B cell (primary cell): Measurements from ENCODE around the gene COQ8A. TPM values are rescaled to one million over a fixed set of nuclear protein-coding genes. Genes with fewer than 3 reads are reported as not detected.

Experiments
- ATAC-seq: fragments of 200-7000 bp; cut with Tn5 transposase; one replicate; pipeline ENCODE4 v1.10.0; 2021; ENCODE audit warnings: low read depth, mild to moderate bottlenecking, moderate number of reproducible peaks, moderate library complexity
- CTCF ChIA-PET: fragments of 350-600 bp; sonication (Branson Sonifier 250); formaldehyde crosslinking; loops from one replicate; lab custom pipeline; 2021; ENCODE audit warnings: antibody characterized with exemption, inconsistent platforms; lab: Charles Lee
- POLR2A ChIA-PET: fragments of 350-600 bp; sonication (Branson Sonifier 250); formaldehyde crosslinking; loops from one replicate; lab custom pipeline; 2021; ENCODE audit warnings: antibody characterized with exemption; lab: Charles Lee
- DNase-seq: peaks from one replicate; pipeline ENCODE4 v3.0.0; 2013
- H2AFZ ChIP-seq: 2 replicates; pipeline ENCODE4 v1.6.1; 2012; ENCODE audit warnings: mild to moderate bottlenecking, low read depth, low read length; ENCODE audit not compliant: insufficient read depth, poor library complexity, severe bottlenecking
- H3K27ac ChIP-seq, 2 donors: 1 replicate in 1 of 2; 2 replicates in 1 of 2; pipeline ENCODE4 v1.5.1; 2012 to 2013; ENCODE audit warnings: low read length in 2 of 2, mild to moderate bottlenecking in 2 of 2, moderate library complexity in 1 of 2
- H3K27me3 ChIP-seq, 4 experiments: fragments of 200-600 bp in 1 of 4; sonication (generic) in 1 of 4; replicated peaks in 1 of 4; 1 replicate in 2 of 4; 2 replicates in 2 of 4; pipeline versions ENCODE4 v1.6.1 to v1.7.0; 2013 to 2016; ENCODE audit warnings: low read length in 3 of 4, mild to moderate bottlenecking in 2 of 4, mixed read lengths in 1 of 4, moderate library complexity in 1 of 4; ENCODE audit not compliant: insufficient read depth in 4 of 4, control insufficient read depth in 3 of 4; ENCODE audit errors: control extremely low read depth in 1 of 4
- H3K36me3 ChIP-seq, 2 experiments: replicated peaks in 1 of 2; 1 replicate in 1 of 2; 2 replicates in 1 of 2; pipeline versions ENCODE4 v1.6.1 to v1.7.1; 2013; ENCODE audit warnings: low read length in 1 of 2; ENCODE audit not compliant: insufficient read depth in 2 of 2, control insufficient read depth in 1 of 2; ENCODE audit errors: control extremely low read depth in 1 of 2, extremely low read depth in 1 of 2
- H3K4me1 ChIP-seq, 2 donors: fragments of 200-600 bp in 1 of 2; sonication (generic) in 1 of 2; 1 replicate in 1 of 2; 2 replicates in 1 of 2; pipeline versions ENCODE4 v1.5.1 to v1.6.1; 2013 to 2017; ENCODE audit warnings: low read length in 2 of 2; ENCODE audit not compliant: control insufficient read depth in 2 of 2, insufficient read depth in 2 of 2
- H3K4me2 ChIP-seq: replicated peaks from 2 replicates; pipeline ENCODE3; 2012; ENCODE audit warnings: mild to moderate bottlenecking, low read depth, low read length; ENCODE audit not compliant: poor library complexity, severe bottlenecking
- H3K4me3 ChIP-seq, 5 experiments: fragments of 200-600 bp in 1 of 5; sonication (generic) in 1 of 5; 1 replicate in 3 of 5; 2 replicates in 2 of 5; pipeline versions ENCODE4 v1.5.1 to v1.7.0; 2011 to 2016; ENCODE audit warnings: low read length in 4 of 5, mild to moderate bottlenecking in 4 of 5, low read depth in 2 of 5, control low read depth in 1 of 5, moderate library complexity in 1 of 5; ENCODE audit not compliant: insufficient read depth in 1 of 5; ENCODE audit errors: control extremely low read depth in 1 of 5, extremely low read depth in 1 of 5
- H3K79me2 ChIP-seq: fragments of 200-600 bp; sonication (generic); one replicate; pipeline ENCODE4 v1.6.0; 2016; ENCODE audit warnings: low read length; ENCODE audit not compliant: control insufficient read depth, insufficient read depth
- H3K9ac ChIP-seq: fragments of 200-600 bp; sonication (generic); 2 replicates; pipeline ENCODE4 v1.6.1; 2017; ENCODE audit warnings: mild to moderate bottlenecking, low read length, moderate library complexity
- H3K9me3 ChIP-seq, 3 donors: one replicate each; pipeline versions ENCODE4 v1.6.1 to v1.7.1; 2013; ENCODE audit warnings: low read length in 2 of 3; ENCODE audit not compliant: control insufficient read depth in 2 of 3, insufficient read depth in 1 of 3; ENCODE audit errors: control extremely low read depth in 1 of 3
- H4K20me1 ChIP-seq: 2 replicates; pipeline ENCODE4 v1.6.0; 2012; ENCODE audit warnings: mild to moderate bottlenecking, low read length; ENCODE audit not compliant: insufficient read depth, control insufficient read depth, poor library complexity, severe bottlenecking
- H3K27ac Mint-ChIP-seq: one replicate; pipeline ENCODE4 v1.8.0; 2021; ENCODE audit warnings: mixed read lengths
- H3K27me3 Mint-ChIP-seq: one replicate; pipeline ENCODE4 v1.8.0; 2021; ENCODE audit warnings: mixed read lengths
- H3K4me1 Mint-ChIP-seq: one replicate; pipeline ENCODE4 v1.8.0; 2021; ENCODE audit warnings: mixed read lengths
- H3K4me3 Mint-ChIP-seq: one replicate; pipeline ENCODE4 v1.8.0; 2021; ENCODE audit warnings: mixed read lengths
- H3K9me3 Mint-ChIP-seq: one replicate; pipeline ENCODE4 v1.8.0; 2022; ENCODE audit warnings: mixed read lengths; ENCODE audit not compliant: insufficient read depth
- CTCF ChIP-seq: fragments of 200-600 bp; IDR thresholded peaks from one replicate; pipeline ENCODE4 v1.8.0; 2022; ENCODE audit warnings: antibody characterized with exemption, mild to moderate bottlenecking
- WGBS: methylation state at CpG from one replicate; pipeline ENCODE4 v1.1.5; 2013; ENCODE audit warnings: missing lambda C conversion rate; ENCODE audit not compliant: insufficient coverage; 5-methylcytosine and 5-hydroxymethylcytosine counted together
- intact Hi-C: fragments of 100-400 bp; cut with micrococcal nuclease; formaldehyde crosslinking; loops from one replicate; pipeline ENCODE4 v1.10.0; 2022
- polyA plus RNA-seq: library from polyadenylated mRNA; depleted of rRNA; stranded (reverse); fragments of >200 nt; gene quantifications from 2 replicates; pipeline ENCODE4 v1.2.3, GENCODE V29; 2012
- total RNA-seq, 2 donors: library from RNA; stranded (reverse); fragments of 120-200 nt in 1 of 2; gene quantifications; 1 replicate in 1 of 2; 2 replicates in 1 of 2; pipeline versions ENCODE4 v1.2.3 to v1.2.4, GENCODE V29; 2013 to 2022

The COQ8A gene
- total and polyA plus RNA-seq, 2 donors (not counting 1 experiment from before 2014, with no cell fraction given): 44.3 to 58.2 TPM

- CTCF ChIA-PET: no interaction called here
Measured at GRCh38 chr1:226890331-226891108, 49.6 kb upstream of the COQ8A start.

More at GRCh38 chr1:226890331-226891108, 49.6 kb upstream of the COQ8A start:
- H3K9me3 Mint-ChIP-seq: no peaks in the 10 kb centered on the region
- Histone ChIP-seq H3K4me3 (no peak overlapping the region), H3K27me3 (no peaks in the 10 kb centered on the region), H2AFZ (no peak overlapping the region), H3K4me1 (peaks cover 11 to 15% of the 10 kb centered on the region in 2 donors), H3K9ac (no peak overlapping the region), H3K9me3 (no peaks in the 10 kb centered on the region), H3K27ac (no peak overlapping the region), H4K20me1 (no peaks in the 10 kb centered on the region), H3K79me2 (no peaks in the 10 kb centered on the region), H3K36me3 (peaks cover 0 to 5% of the 10 kb centered on the region in 2 experiments), H3K4me2 (no peak overlapping the region)
- no peaks in the 10 kb centered on the region for H3K27me3 Mint-ChIP-seq
- POLR2A ChIA-PET: no interaction called here
- H3K27ac Mint-ChIP-seq: no peak overlapping the region
- intact Hi-C loops: no loop called here
- DNase-seq (no peak), ATAC-seq (no peak)
- TF ChIP-seq CTCF: no peak
- H3K4me1 Mint-ChIP-seq: peaks cover 9% of the 10 kb centered on the region
- WGBS: 94% methylated on average over 18 of the region's 22 CpGs
- H3K4me3 Mint-ChIP-seq: no peak overlapping the region
